SU-DHL-6 (cell line): ENCODE data around the gene MPPED2.

ENCODE experiments used
- H2AFZ ChIP-seq: fragments of 200-600 bp; sonication (generic); 2 replicates; pipeline ENCODE4 v1.6.1; 2014; ENCODE audit warnings: low read depth, mild to moderate bottlenecking, moderate library complexity, mixed read lengths, antibody characterized with exemption, low read length; ENCODE audit not compliant: severe bottlenecking
- H3F3A ChIP-seq: fragments of 200-600 bp; shearing (Covaris generic); 2 replicates; pipeline ENCODE4 v1.6.0; 2016; ENCODE audit warnings: antibody characterized with exemption, mild to moderate bottlenecking; ENCODE audit not compliant: insufficient read depth
- H3K27ac ChIP-seq: fragments of 200-600 bp; sonication (generic); 2 replicates; pipeline ENCODE4 v1.5.1; 2016; ENCODE audit warnings: low read depth, mild to moderate bottlenecking, low read length, moderate library complexity, mixed read lengths
- H3K27me3 ChIP-seq: fragments of 200-600 bp; sonication (generic), shearing (Covaris generic); 2 replicates; pipeline ENCODE4 v1.6.0; 2014; ENCODE audit warnings: mild to moderate bottlenecking, low read length
- H3K36me3 ChIP-seq: fragments of 200-600 bp; sonication (generic); 2 replicates; pipeline ENCODE4 v1.6.1; 2014; ENCODE audit warnings: mild to moderate bottlenecking, low read length, mixed read lengths
- H3K4me2 ChIP-seq: fragments of 300-600, 200-600 bp; shearing (Covaris generic), sonication (generic); 2 replicates; pipeline ENCODE4 v1.6.0; 2014; ENCODE audit warnings: low read length, low read depth, mild to moderate bottlenecking; ENCODE audit not compliant: poor library complexity, severe bottlenecking
- H3K4me3 ChIP-seq: fragments of 200-600 bp; sonication (generic); 2 replicates; pipeline ENCODE4 v1.5.1; 2014; ENCODE audit warnings: antibody characterized with exemption, low read length, mild to moderate bottlenecking, mixed read lengths; ENCODE audit not compliant: insufficient read depth, poor library complexity, severe bottlenecking
- H3K79me2 ChIP-seq: fragments of 200-600 bp; sonication (generic); 2 replicates; pipeline ENCODE4 v1.6.1; 2014; ENCODE audit warnings: mild to moderate bottlenecking, low read length, moderate library complexity; ENCODE audit not compliant: insufficient read depth
- H3K9ac ChIP-seq: fragments of 200-600 bp; sonication (generic); 2 replicates; pipeline ENCODE4 v1.7.0; 2014; ENCODE audit warnings: mild to moderate bottlenecking, low read length
- H3K9me2 ChIP-seq: fragments of 200-600 bp; sonication (generic); replicated peaks from 2 replicates; pipeline ENCODE4 v1.6.1; 2014; ENCODE audit warnings: low read length; ENCODE audit not compliant: insufficient read depth
- H3K9me3 ChIP-seq: fragments of 200-600 bp; sonication (generic); 2 replicates; pipeline ENCODE4 v1.6.1; 2014; ENCODE audit warnings: low read length, mixed read lengths; ENCODE audit not compliant: insufficient read depth
- H4K20me1 ChIP-seq: fragments of 200-600 bp; sonication (generic); 2 replicates; pipeline ENCODE4 v1.6.1; 2014; ENCODE audit warnings: low read depth, mild to moderate bottlenecking, antibody characterized with exemption, low read length, moderate library complexity, mixed read lengths
- CTCF ChIP-seq: fragments of 200-600 bp; sonication (generic); IDR thresholded peaks from one replicate; pipeline ENCODE4 v1.5.1; 2017; ENCODE audit warnings: antibody characterized with exemption, mild to moderate bottlenecking, low read length, moderate library complexity; ENCODE audit not compliant: insufficient read depth, poor library complexity, severe bottlenecking
- EZH2phosphoT487 ChIP-seq: fragments of 200-600 bp; sonication (generic), shearing (Covaris generic); conservative IDR thresholded peaks from 2 replicates; pipeline ENCODE4 v1.6.1; 2018; ENCODE audit warnings: mild to moderate bottlenecking, antibody characterized with exemption, low read length, moderate library complexity, mixed read lengths

Gene MPPED2

GRCh38 chr11:30452114-30452513, 134.0 kb downstream of the MPPED2 start:
- Histone ChIP-seq H4K20me1 (no peaks in the 10 kb centered on the region), H3K4me2 (no peak overlapping the region), H3K79me2 (no peaks in the 10 kb centered on the region), H3K9me2 (0 out of 2 replicates have a peak, but pooled peaks cover 3% of the 10 kb centered on the region), H3K4me3 (no peak overlapping the region), H3K36me3 (no peaks in the 10 kb centered on the region), H3K9ac (no peak overlapping the region), H3K27me3 (no peaks in the 10 kb centered on the region), H2AFZ (no peak overlapping the region), H3K9me3 (0 out of 2 replicates have a peak, but pooled peaks cover 3% of the 10 kb centered on the region), H3F3A (no peaks in the 10 kb centered on the region), H3K27ac (no peak overlapping the region)
- no peak for TF ChIP-seq CTCF
- TF ChIP-seq EZH2phosphoT487, result no peak

- H3K27me3 ChIP-seq, result no peaks in the 10 kb centered on the region
- no peak overlapping the region for H3K27ac ChIP-seq
- no peaks in the 10 kb centered on the region for H3K79me2 ChIP-seq
- TF ChIP-seq CTCF (no peak), EZH2phosphoT487 (no peak)
- no peak overlapping the region for H3K4me2 ChIP-seq
- 0 out of 2 replicates have a peak, but pooled peaks cover 3% of the 10 kb centered on the region for H3K9me2 ChIP-seq
- H3K36me3 ChIP-seq, result no peaks in the 10 kb centered on the region
- H3F3A ChIP-seq, result no peaks in the 10 kb centered on the region
- H4K20me1 ChIP-seq, result no peaks in the 10 kb centered on the region
- no peak overlapping the region for H2AFZ ChIP-seq
- no peak overlapping the region for H3K4me3 ChIP-seq
- H3K9me3 ChIP-seq, result 0 out of 2 replicates have a peak, but pooled peaks cover 3% of the 10 kb centered on the region
- H3K9ac ChIP-seq, result no peak overlapping the region
These were observed 134.5 kb downstream of the MPPED2 start for GRCh38 chr11:30451626-30452025.

GRCh38 chr11:30451167-30451566, 135.0 kb downstream of the MPPED2 start:
- TF ChIP-seq EZH2phosphoT487 (no peak), CTCF (no peak)
- Histone ChIP-seq H3K9me2 (0 out of 2 replicates have a peak, but pooled peaks cover 3% of the 10 kb centered on the region), H3F3A (no peaks in the 10 kb centered on the region), H3K79me2 (no peaks in the 10 kb centered on the region), H4K20me1 (no peaks in the 10 kb centered on the region), H3K4me3 (no peak overlapping the region), H3K36me3 (no peaks in the 10 kb centered on the region), H3K4me2 (no peak overlapping the region), H3K9ac (no peak overlapping the region), H2AFZ (no peak overlapping the region), H3K9me3 (0 out of 2 replicates have a peak, but pooled peaks cover 3% of the 10 kb centered on the region), H3K27ac (no peak overlapping the region), H3K27me3 (no peaks in the 10 kb centered on the region)
